Pulmonary artery endothelial cell (primary cell): ENCODE measurements around the gene ATP8B1. TPM values are rescaled to one million over a fixed set of nuclear protein-coding genes. Genes with fewer than 3 reads are reported as not detected.
"Not testable (repeated sequence)": the region's sequence is repeated elsewhere in the genome, so short reads cannot be mapped to it uniquely, and the experiment has no call there.

Experiments used
- DNase-seq: peaks from one replicate; pipeline ENCODE4 v3.0.0-alpha.2; 2011; ENCODE audit warnings: low read depth, low spot score
- total RNA-seq: library from RNA; depleted of rRNA; stranded (reverse); fragments of >200 nt; gene quantifications from 2 replicates; pipeline ENCODE4 v1.2.3, GENCODE V29; 2014

Gene ATP8B1
- total RNA-seq, 1 donor from 2014 or later: 85.1 TPM

DNA sequence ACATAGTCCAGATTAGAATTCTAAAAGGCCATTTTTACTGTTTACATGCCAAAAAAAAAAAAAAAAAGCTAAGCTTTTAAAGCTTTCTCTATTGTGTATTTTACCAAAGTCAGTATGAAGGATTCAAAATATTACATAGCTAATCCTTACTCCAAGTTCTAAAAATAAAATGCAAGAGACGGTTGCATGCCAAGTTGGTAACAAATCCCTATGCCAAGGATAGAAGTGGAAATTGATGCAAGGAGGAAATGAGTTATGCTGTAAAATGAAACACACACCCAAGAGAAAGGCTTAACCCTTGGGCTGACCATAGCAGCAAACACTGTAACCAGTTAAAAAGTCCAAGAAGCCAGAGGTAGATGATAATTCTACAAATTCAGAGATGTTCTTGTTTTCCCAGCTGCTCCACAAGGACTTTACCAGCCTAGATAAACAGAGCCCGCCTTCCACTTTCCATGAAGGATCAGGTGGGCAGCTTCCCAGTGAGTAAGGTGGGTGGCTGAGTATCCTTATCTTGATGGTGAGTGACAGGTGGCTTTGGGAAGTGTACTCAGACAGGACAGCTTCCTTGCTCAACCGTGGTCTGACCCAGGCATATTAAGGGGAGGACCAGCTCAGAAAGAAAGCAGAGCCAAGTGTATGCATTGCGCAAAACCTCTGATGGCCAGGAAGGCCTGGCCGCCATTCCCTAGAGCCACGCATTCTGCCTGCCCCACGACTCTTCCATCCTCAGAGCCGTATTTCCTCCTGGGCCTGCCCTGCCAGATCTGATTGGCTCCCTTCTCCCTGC, 34.4 kb downstream of the ATP8B1 start:
- no peak for DNase-seq

GRCh38 chr18:57767259-57768050, 35.7 kb downstream of the ATP8B1 start:
- no peak for DNase-seq

DNA sequence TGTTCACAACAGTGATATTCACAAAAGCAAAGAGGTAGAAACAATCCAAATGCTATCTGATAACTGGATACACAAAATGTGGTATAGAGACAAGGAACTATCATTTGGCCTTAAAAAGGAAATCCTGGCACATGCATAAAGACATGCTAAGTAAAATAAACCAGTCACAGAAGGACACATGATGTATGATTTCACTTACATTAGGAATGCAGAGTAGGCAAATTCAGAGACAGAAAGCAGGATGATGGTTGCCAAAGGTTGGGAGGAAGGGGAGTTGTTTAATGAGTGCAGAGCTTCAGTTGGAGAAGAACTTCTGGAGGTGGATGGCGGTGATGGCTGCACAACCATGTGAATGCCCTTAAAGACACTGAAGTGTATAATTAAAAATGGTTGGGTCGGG, 38.1 kb downstream of the ATP8B1 start:
- no peak for DNase-seq

GRCh38 chr18:57764087-57764486, 39.0 kb downstream of the ATP8B1 start:
- DNase-seq: no peak

- DNase-seq: no peak
These were observed 40.4 kb downstream of the ATP8B1 start for GRCh38 chr18:57762686-57763085.

GRCh38 chr18:57759650-57760049, 43.5 kb downstream of the ATP8B1 start:
- no peak for DNase-seq

- DNase-seq: no peak
These were observed 47.5 kb downstream of the ATP8B1 start for GRCh38 chr18:57755473-57756067.

- DNase-seq: no peak
These were observed 48.4 kb downstream of the ATP8B1 start for GRCh38 chr18:57754577-57755338.

- DNase-seq: no peak
These were observed 50.1 kb downstream of the ATP8B1 start for GRCh38 chr18:57753063-57753462.

DNA sequence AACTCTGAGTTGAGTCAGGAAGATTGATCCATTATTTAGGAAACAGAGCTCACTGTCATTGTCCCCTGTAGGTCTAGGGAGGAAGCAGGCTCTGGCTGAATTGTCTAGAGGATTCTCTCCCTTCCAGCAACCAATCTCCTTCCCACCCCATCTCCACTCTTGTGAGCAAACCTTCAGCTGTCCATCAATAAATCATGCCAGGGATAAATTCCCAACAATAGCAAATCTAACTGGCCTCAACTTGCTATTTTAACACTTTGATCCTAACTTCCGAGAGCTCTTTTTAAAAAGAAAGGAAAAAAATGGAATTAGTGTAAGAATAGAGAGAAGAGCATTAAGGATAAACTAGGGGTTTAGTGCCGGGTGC, 53.5 kb downstream of the ATP8B1 start:
- no peak for DNase-seq

- DNase-seq: no peak
These were observed 54.1 kb downstream of the ATP8B1 start for GRCh38 chr18:57748770-57749603.

DNA sequence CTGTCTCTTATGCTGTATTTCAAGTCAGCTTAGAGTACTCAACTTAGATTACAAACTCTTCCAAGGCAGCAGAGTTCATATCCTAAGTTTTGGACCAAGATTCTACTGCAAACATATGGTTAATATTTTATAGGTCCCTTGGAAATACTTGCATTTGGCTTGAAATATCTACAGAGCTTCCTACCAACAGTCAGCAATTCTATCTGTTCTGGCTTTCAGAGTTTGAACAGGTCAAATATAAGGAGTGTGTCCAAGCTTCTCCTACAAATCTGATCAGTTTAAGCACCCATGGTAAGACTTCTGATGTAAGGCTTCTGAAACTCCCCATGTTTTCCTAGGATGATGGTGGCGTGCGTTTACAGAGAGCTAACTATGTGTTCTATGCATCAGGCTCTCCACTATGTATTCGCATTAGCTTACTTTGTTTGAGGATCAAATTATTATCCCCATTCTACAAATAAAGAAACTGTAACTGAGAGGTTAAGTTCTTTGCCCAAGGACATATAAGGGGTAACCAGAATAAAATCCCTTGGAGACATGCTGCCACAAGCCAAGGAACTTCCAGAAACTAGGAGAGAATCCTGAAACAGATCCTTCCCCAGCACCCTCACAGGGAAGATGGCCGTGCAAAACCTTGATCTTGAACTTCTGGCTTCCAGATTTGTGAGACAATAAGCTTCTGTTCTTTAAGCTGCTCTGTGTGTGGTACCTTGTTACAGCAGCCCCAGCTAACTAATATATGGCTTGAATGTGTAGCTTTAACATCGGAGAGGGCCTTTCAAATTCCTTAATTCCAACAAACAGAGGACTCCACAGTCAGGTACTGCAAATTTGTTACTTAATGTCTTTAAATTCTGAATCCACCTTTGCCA, 55.1 kb downstream of the ATP8B1 start:
- no peak for DNase-seq

GRCh38 chr18:57744211-57744694, 58.9 kb downstream of the ATP8B1 start:
- peak; percentile 67 for DNase-seq

- no peak for DNase-seq
These were observed 60.1 kb downstream of the ATP8B1 start for GRCh38 chr18:57743008-57743407.

GRCh38 chr18:57741273-57741672, 61.8 kb downstream of the ATP8B1 start:
- no peak for DNase-seq

- DNase-seq: no peak
These were observed 65.0 kb downstream of the ATP8B1 start for GRCh38 chr18:57738078-57738477.

DNA sequence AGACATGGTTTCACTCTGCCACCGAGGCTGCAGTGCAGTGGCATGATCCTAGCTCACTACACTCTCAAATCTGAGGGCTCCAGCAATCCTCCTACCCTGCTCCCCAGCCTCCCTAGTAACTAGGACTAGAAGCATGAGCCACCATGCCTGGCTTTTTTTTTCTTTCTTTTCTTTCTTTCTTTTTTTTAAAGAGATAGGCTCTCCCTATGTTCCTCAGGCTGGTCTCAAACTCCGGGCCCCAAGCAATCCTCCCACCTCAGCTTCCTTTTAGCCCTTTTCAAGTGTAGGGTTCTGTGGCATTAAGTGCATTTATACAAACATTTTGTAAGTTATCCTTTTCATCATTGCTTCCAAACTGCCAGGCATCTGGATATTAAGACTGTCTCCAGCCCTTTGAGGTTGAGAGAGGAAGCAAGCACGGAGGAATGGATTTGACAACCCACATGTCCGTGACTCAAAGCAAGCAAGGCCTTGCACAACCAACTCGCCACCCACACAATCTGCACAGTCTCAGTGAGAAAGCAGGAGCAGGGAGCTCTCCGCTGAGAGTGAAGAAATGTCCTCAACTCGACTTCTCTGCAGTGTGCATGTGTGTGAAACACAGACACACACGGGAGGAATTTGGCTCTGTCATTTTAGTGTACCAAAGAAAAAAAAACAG, 65.6 kb downstream of the ATP8B1 start:
- no peak for DNase-seq

- DNase-seq: not testable (repeated sequence)
These were observed 68.1 kb downstream of the ATP8B1 start for GRCh38 chr18:57735042-57735441.

GRCh38 chr18:57733861-57734260, 69.3 kb downstream of the ATP8B1 start:
- DNase-seq: no peak
